Germinal center (tissue), 1 donor: ENCODE data around the gene EIPR1.
"Not testable (repeated sequence)": the region's sequence is repeated elsewhere in the genome, so short reads cannot be mapped to it uniquely, and the experiment has no call there.

Experiments
- DNase-seq: peaks from one replicate; pipeline ENCODE4 v3.0.0; 2012; ENCODE audit warnings: mixed read lengths, low spot score

The EIPR1 gene

GRCh38 chr2:3357926-3358325 lies 19.7 kb downstream of the EIPR1 start:
- DNase-seq: no peak

GRCh38 chr2:3357446-3357845 lies 20.2 kb downstream of the EIPR1 start:
- DNase-seq: not testable (repeated sequence)

GRCh38 chr2:3356799-3357198 lies 20.8 kb downstream of the EIPR1 start:
- no peak for DNase-seq

- no peak for DNase-seq
These were observed 21.6 kb downstream of the EIPR1 start for GRCh38 chr2:3355951-3356569.

- no peak for DNase-seq
These were observed 22.6 kb downstream of the EIPR1 start for GRCh38 chr2:3354986-3355385.

GRCh38 chr2:3349211-3349693 lies 28.4 kb downstream of the EIPR1 start:
- DNase-seq: no peak

GRCh38 chr2:3348767-3349166 lies 28.9 kb downstream of the EIPR1 start:
- DNase-seq: no peak

GRCh38 chr2:3345621-3346020 lies 32.0 kb downstream of the EIPR1 start:
- DNase-seq: no peak

GRCh38 chr2:3344897-3345296 lies 32.7 kb downstream of the EIPR1 start:
- no peak for DNase-seq

GRCh38 chr2:3343012-3343411 lies 34.6 kb downstream of the EIPR1 start:
- no peak for DNase-seq

- DNase-seq: no peak
These were observed 35.3 kb downstream of the EIPR1 start for GRCh38 chr2:3342324-3342723.

- DNase-seq: no peak
These were observed 36.3 kb downstream of the EIPR1 start for GRCh38 chr2:3341336-3341735.

GRCh38 chr2:3340144-3340543 lies 37.5 kb downstream of the EIPR1 start:
- DNase-seq: no peak

GRCh38 chr2:3338340-3338739 lies 39.3 kb downstream of the EIPR1 start:
- no peak for DNase-seq

- DNase-seq: no peak
These were observed 40.8 kb downstream of the EIPR1 start for GRCh38 chr2:3336844-3337243.

- no peak for DNase-seq
These were observed 42.9 kb downstream of the EIPR1 start for GRCh38 chr2:3334392-3335345.

GRCh38 chr2:3332133-3332532 lies 45.5 kb downstream of the EIPR1 start:
- DNase-seq: no peak

- no peak for DNase-seq
These were observed 48.1 kb downstream of the EIPR1 start for GRCh38 chr2:3329491-3329890.

- DNase-seq: no peak
These were observed 50.7 kb downstream of the EIPR1 start for GRCh38 chr2:3326871-3327270.

GRCh38 chr2:3326182-3326537 lies 51.5 kb downstream of the EIPR1 start:
- DNase-seq: no peak

GRCh38 chr2:3325458-3326181 lies 52.0 kb downstream of the EIPR1 start:
- DNase-seq: no peak

- no peak for DNase-seq
These were observed 53.0 kb downstream of the EIPR1 start for GRCh38 chr2:3324404-3325281.
